ENCODE results near the gene HEMK1. TPM values are rescaled to one million over a fixed set of nuclear protein-coding genes. Genes with fewer than 3 reads are reported as not detected.

HEMK1 gene, protein sequence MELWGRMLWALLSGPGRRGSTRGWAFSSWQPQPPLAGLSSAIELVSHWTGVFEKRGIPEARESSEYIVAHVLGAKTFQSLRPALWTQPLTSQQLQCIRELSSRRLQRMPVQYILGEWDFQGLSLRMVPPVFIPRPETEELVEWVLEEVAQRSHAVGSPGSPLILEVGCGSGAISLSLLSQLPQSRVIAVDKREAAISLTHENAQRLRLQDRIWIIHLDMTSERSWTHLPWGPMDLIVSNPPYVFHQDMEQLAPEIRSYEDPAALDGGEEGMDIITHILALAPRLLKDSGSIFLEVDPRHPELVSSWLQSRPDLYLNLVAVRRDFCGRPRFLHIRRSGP
- 10 to 100 TPM in 1 of 4 donors, 1 to 10 TPM in 3; 7.3 to 11.6 (median 7.9) TPM for total RNA-seq

DNA sequence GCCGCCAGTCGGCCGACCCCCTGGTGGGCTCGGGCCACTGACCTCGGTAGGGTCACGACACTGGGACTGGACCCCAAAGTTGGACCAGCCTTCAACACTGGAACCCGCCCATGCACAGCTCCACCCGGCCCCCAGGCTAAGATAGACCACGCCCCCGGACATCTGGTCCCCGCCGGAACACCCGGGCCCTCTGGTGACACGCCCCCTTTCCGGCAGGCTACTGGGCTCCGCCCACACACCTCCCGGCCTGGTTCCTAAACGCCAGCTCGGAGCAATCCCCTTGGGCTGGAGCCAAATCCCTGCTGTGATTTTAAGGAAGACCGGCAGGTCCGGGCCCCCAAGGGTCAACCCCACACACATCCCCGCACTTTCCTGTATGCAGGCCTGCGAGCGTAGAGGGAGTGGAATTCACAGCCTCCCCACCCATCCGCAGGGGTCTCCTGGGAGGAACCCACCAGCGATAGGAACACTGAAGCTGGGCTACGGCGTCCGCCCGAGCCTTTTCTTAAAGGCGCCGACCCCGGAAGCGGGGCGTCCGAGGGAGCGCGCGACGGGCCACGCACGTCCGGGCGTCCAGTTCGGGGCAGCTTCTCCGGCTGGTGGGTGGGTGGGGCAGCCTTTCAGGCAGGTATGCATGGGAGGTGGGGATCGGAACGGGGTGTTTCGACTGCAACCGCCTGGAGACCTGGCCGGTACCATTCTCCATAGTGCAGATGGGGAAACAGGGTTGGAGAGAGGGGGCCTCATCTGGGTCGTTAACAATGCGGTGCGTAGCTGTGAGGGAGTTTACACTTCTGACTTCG lies at the start of gene HEMK1:
Gene HEMK1, plus strand, starts transcription at position 576 of the 803 bp plus-strand sequence. CDS start 1,583 bp downstream, outside the sequence.
- H3K4me3 ChIP-seq = peak within 1 kb of the TSS; percentile 59 to 94 (median 73)
- H3K27me3 ChIP-seq = no peaks in the 10 kb centered on the region
- peaks cover 8 to 33% (median 26%) of the 10 kb centered on the region in 4 donors for H3K4me1 ChIP-seq
- H3K9me3 ChIP-seq = no peaks in the 10 kb centered on the region
- DNase-seq = peak; percentile 99
- intact Hi-C loops (cut with DNase I; ENCODE audit: low total_unique reads) (no loop called here), in situ Hi-C loops (cut with MboI; ENCODE audit: low pct_ligation_motif_present in 1 of 4, low pct_unique_long_range_greater_than_20kb in 1 of 4, low sequenced_read_pairs in 3 of 4) (loop anchor here in 1 of 4 donors (25.0 kb wide), 1 partner anchor 207 kb away; the partner anchor contains the start of genes CYB561D2, NPRL2 and TMEM115)
- TF ChIP-seq, protein P1, sequence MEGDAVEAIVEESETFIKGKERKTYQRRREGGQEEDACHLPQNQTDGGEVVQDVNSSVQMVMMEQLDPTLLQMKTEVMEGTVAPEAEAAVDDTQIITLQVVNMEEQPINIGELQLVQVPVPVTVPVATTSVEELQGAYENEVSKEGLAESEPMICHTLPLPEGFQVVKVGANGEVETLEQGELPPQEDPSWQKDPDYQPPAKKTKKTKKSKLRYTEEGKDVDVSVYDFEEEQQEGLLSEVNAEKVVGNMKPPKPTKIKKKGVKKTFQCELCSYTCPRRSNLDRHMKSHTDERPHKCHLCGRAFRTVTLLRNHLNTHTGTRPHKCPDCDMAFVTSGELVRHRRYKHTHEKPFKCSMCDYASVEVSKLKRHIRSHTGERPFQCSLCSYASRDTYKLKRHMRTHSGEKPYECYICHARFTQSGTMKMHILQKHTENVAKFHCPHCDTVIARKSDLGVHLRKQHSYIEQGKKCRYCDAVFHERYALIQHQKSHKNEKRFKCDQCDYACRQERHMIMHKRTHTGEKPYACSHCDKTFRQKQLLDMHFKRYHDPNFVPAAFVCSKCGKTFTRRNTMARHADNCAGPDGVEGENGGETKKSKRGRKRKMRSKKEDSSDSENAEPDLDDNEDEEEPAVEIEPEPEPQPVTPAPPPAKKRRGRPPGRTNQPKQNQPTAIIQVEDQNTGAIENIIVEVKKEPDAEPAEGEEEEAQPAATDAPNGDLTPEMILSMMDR (IDR thresholded peaks at IDR 0.05) = peak in 1 of 5 experiments; percentile 10
- TF ChIP-seq POLR2AphosphoS5 (IDR thresholded peaks at IDR 0.05) = peak; percentile 87 to 90 (median 88)
- no peak for TF ChIP-seq EP300 (IDR thresholded peaks at IDR 0.05; ENCODE audit: low read depth)
- TF ChIP-seq POLR2A (IDR thresholded peaks at IDR 0.05) = peak; percentile 86
- WGBS, 2 donors (ENCODE audit: low coverage in 1 of 2) = 0% methylated on average over 28 of the region's 55 CpGs; no CpG with 5 or more reads in 1 of the 2 donors
- no peaks in the 10 kb centered on the region for H3K36me3 ChIP-seq
- peak within 1 kb of the TSS; percentile 89 to 98 (median 92) for H3K27ac ChIP-seq

DNA sequence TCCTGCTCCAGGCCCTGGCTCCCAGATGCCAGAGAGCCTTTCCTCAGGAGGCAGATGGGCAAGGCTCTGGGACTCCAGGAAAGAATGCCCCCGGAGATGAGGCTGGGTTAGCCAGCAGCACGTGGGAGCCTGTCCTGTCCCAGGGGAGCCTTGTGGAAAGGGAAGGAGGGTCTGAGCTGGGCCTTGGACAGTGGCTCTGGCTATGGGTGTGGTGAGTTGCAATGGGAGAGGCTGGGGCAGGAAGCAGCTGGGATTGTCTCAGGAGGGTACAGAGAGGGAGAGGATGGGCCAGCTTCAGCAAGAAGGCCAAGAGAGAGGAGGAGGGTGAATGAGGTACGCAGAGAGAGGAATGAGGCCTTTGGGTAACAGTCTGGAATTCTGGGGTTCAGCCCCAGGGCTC lies 48.5 kb upstream of the HEMK1 start:
- WGBS, 2 donors (ENCODE audit: low coverage in 1 of 2) = 67% methylated on average over 3 of the region's 3 CpGs; no CpG with 5 or more reads in 1 of the 2 donors

DNA sequence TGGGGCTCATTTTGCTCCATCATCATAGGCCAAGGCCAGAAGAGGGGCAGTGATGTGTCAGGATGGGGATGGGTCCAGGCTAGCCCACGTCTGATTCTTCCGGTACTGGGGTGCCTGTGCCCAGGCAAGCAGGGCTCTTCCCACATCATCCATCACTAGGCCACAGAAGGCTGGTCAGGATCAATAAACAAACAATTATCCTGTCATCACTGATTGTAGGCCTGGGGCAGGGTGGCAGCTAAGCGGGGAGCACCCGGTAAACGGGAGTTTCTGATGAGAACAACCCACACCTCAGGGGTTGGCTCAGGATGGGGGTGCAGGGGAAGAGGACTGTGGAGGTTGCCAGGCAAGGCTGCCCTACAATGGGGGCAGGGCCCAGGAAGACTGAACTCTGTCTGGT lies 47.8 kb upstream of the HEMK1 start:
- no peak for DNase-seq
- TF ChIP-seq EP300 (IDR thresholded peaks at IDR 0.05; ENCODE audit: low read depth) (no peak), POLR2AphosphoS5 (IDR thresholded peaks at IDR 0.05) (no peak), POLR2A (IDR thresholded peaks at IDR 0.05) (no peak)
- TF ChIP-seq, protein P1 (IDR thresholded peaks at IDR 0.05) = no peak

More for the DNA sequence above, 48.5 kb upstream of the HEMK1 start:
- intact Hi-C loops (cut with DNase I; ENCODE audit: low total_unique reads) = no loop called here
- no peaks in the 10 kb centered on the region for H3K9me3 ChIP-seq
- no peak overlapping the region for H3K4me3 ChIP-seq
- H3K4me1 ChIP-seq = peaks cover 4 to 6% (median 5%) of the 10 kb centered on the region in 4 donors
- H3K27me3 ChIP-seq = no peaks in the 10 kb centered on the region
- in situ Hi-C loops (cut with MboI; ENCODE audit: low pct_ligation_motif_present in 1 of 4, low pct_unique_long_range_greater_than_20kb in 1 of 4, low sequenced_read_pairs in 3 of 4) = no loop called here
- no peak overlapping the region for H3K27ac ChIP-seq
- H3K36me3 ChIP-seq = no peaks in the 10 kb centered on the region
- DNase-seq = no peak
- TF ChIP-seq POLR2AphosphoS5 (IDR thresholded peaks at IDR 0.05) (no peak), POLR2A (IDR thresholded peaks at IDR 0.05) (no peak), EP300 (IDR thresholded peaks at IDR 0.05; ENCODE audit: low read depth) (no peak)
- TF ChIP-seq, protein P1 (IDR thresholded peaks at IDR 0.05) = no peak

DNA sequence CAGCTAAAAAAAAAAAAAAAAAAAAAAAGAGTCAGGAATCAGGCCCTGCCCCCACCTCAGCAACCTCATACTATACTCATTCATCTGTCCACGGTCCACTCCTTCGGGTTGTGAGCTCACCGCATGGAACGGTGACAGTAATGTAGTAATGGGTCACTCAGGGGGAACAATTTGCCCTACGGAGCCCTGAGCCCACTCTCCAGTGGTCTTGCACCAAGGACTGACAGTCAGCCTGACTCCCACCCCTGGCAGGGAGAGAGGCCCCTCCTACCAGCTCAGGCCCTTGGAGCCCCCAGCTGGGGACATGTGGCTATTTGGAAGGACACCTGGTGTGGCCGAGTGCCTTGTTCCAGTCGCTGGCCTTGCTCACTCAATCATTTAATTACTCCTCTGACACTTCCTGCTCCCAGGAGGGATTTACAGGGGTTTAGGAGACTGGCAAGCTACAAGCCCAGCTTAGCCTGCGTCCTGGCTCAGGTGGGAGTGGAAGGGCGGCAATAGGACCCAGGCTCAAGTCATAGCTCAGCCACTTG lies 46.0 kb upstream of the HEMK1 start:
- H3K27me3 ChIP-seq = no peaks in the 10 kb centered on the region
- no peaks in the 10 kb centered on the region for H3K4me1 ChIP-seq
- in situ Hi-C loops (cut with MboI; ENCODE audit: low pct_ligation_motif_present in 1 of 4, low pct_unique_long_range_greater_than_20kb in 1 of 4, low sequenced_read_pairs in 3 of 4) = no loop called here
- intact Hi-C loops (cut with DNase I; ENCODE audit: low total_unique reads) = no loop called here
- no peak for DNase-seq
- H3K27ac ChIP-seq = no peak overlapping the region
- WGBS, 2 donors (ENCODE audit: low coverage in 1 of 2) = 59 to 63% methylated on average over 5 to 9 of the region's 9 CpGs
- H3K4me3 ChIP-seq = no peak overlapping the region
- no peaks in the 10 kb centered on the region for H3K36me3 ChIP-seq
- TF ChIP-seq POLR2AphosphoS5 (IDR thresholded peaks at IDR 0.05) (no peak), POLR2A (IDR thresholded peaks at IDR 0.05) (no peak), EP300 (IDR thresholded peaks at IDR 0.05; ENCODE audit: low read depth) (no peak)
- TF ChIP-seq, protein P1 (IDR thresholded peaks at IDR 0.05) = no peak
- no peaks in the 10 kb centered on the region for H3K9me3 ChIP-seq

More for the DNA sequence above, 47.8 kb upstream of the HEMK1 start:
- Histone ChIP-seq H3K4me1 (no peaks in the 10 kb centered on the region), H3K27ac (no peak overlapping the region), H3K9me3 (no peaks in the 10 kb centered on the region), H3K36me3 (no peaks in the 10 kb centered on the region), H3K4me3 (no peak overlapping the region), H3K27me3 (no peaks in the 10 kb centered on the region)
- 84% methylated on average over 4 of the region's 5 CpGs; no CpG with 5 or more reads in 1 of the 2 donors for WGBS, 2 donors (ENCODE audit: low coverage in 1 of 2)
- intact Hi-C loops (cut with DNase I; ENCODE audit: low total_unique reads) = no loop called here
- in situ Hi-C loops (cut with MboI; ENCODE audit: low pct_ligation_motif_present in 1 of 4, low pct_unique_long_range_greater_than_20kb in 1 of 4, low sequenced_read_pairs in 3 of 4) = no loop called here

All from transverse colon (tissue), 4 donors.